HepG2 (cell line): ENCODE measurements around the gene HDLBP. TPM values are rescaled to one million over a fixed set of nuclear protein-coding genes. Genes with fewer than 3 reads are reported as not detected.

ENCODE experiments used
- ATAC-seq: fragments of 200-7000 bp; cut with Tn5 transposase; 3 replicates; pipeline ENCODE4 v1.9.1; 2020; ENCODE audit warnings: mild to moderate bottlenecking, moderate library complexity
- BruUV-seq: library from RNA; stranded (reverse); fragments of 400-500 nt; replicated peaks from 2 replicates; lab custom pipeline; 2021; lab: Mats Ljungman, UMichigan
- CTCF ChIA-PET: fragments of 300-600 bp; formaldehyde crosslinking; extraction: SDS; loops from one replicate; lab custom pipeline; 2021; ENCODE audit warnings: low total read pairs, inconsistent platforms, low intra/inter-chr PET ratio; lab: Yijun Ruan, JAX
- POLR2A ChIA-PET: fragments of 350-600 bp; sonication (Branson Sonifier 250); formaldehyde crosslinking; loops from one replicate; lab custom pipeline; 2020; ENCODE audit warnings: antibody characterized with exemption, inconsistent platforms; lab: Yijun Ruan, JAX
- DNase-seq: peaks from one replicate; pipeline ENCODE4 v3.0.0-alpha.2; 2015; ENCODE audit warnings: low spot score
- FAIRE-seq: peaks from 3 replicates; lab custom pipeline; 2011; peaks lifted over from hg19 to GRCh38; lab: Jason Lieb, UNC
- H2AFZ ChIP-seq: one replicate; pipeline ENCODE4 v1.6.1; 2011; ENCODE audit warnings: low read length, inconsistent platforms
- H3K27ac ChIP-seq: fragments of 300-600 bp; 3 replicates; pipeline ENCODE4 v1.8.0; 2011; ENCODE audit warnings: mixed run types, mild to moderate bottlenecking, mixed read lengths, low read length, inconsistent platforms; ENCODE audit not compliant: insufficient read depth; ENCODE audit errors: extremely low read length
- H3K27me3 ChIP-seq, 2 experiments: fragments of 200-600 bp in 1 of 2; 2 replicates in 1 of 2; 3 replicates in 1 of 2; pipeline versions ENCODE4 v1.6.0 to v1.8.0; 2011; ENCODE audit warnings: low read length in 2 of 2, mild to moderate bottlenecking in 2 of 2, moderate library complexity in 2 of 2, inconsistent platforms in 1 of 2; ENCODE audit not compliant: insufficient read depth in 2 of 2, control insufficient read depth in 1 of 2
- H3K36me3 ChIP-seq, 2 experiments: fragments of 200-600 bp in 1 of 2; replicated peaks in 1 of 2; 2 replicates in 1 of 2; 3 replicates in 1 of 2; pipeline versions ENCODE4 v1.5.1 to v1.8.0; 2011; ENCODE audit warnings: low read length in 2 of 2, inconsistent platforms in 1 of 2; ENCODE audit not compliant: insufficient read depth in 2 of 2, control insufficient read depth in 1 of 2
- H3K4me1 ChIP-seq: 2 replicates; pipeline ENCODE4 v1.5.1; 2012; ENCODE audit warnings: low read length, inconsistent platforms; ENCODE audit not compliant: insufficient read depth
- H3K4me2 ChIP-seq: 2 replicates; pipeline ENCODE4 v1.6.0; 2011; ENCODE audit warnings: low read depth, low read length, inconsistent platforms
- H3K4me3 ChIP-seq, 3 experiments: fragments of 200-600 bp in 1 of 3; sonication (generic), shearing (Covaris generic) in 1 of 3; replicated peaks in 1 of 3; 2 replicates each; pipeline ENCODE4 v1.5.1; 2011 to 2016; ENCODE audit warnings: low read length in 3 of 3, inconsistent platforms in 2 of 3, low read depth in 2 of 3, mild to moderate bottlenecking in 2 of 3, control low read depth in 1 of 3, mixed read lengths in 1 of 3; ENCODE audit not compliant: insufficient read depth in 1 of 3
- H3K79me2 ChIP-seq: one replicate; pipeline ENCODE4 v1.6.1; 2011; ENCODE audit warnings: low read length, inconsistent platforms; ENCODE audit not compliant: insufficient read depth
- H3K9ac ChIP-seq: 2 replicates; pipeline ENCODE4 v1.6.0; 2011; ENCODE audit warnings: mild to moderate bottlenecking, low read depth, low read length, inconsistent platforms; ENCODE audit not compliant: insufficient read depth
- H3K9me3 ChIP-seq: 2 replicates; pipeline ENCODE4 v1.5.1; 2012; ENCODE audit warnings: mild to moderate bottlenecking, low read length
- H4K20me1 ChIP-seq: 2 replicates; pipeline ENCODE4 v1.6.0; 2011; ENCODE audit warnings: inconsistent platforms, mild to moderate bottlenecking, low read length, moderate library complexity; ENCODE audit not compliant: insufficient read depth
- CEBPB ChIP-seq: IDR thresholded peaks from 2 replicates; pipeline ENCODE4 v1.6.1; 2011; ENCODE audit warnings: low read depth, low read length, improper control_type of control experiment, borderline replicate concordance
- CEBPG ChIP-seq: IDR thresholded peaks from 2 replicates; pipeline ENCODE4 v1.6.1; 2016
- DNMT1 ChIP-seq: sonication (generic); formaldehyde crosslinking; IDR thresholded peaks from 2 replicates; pipeline ENCODE4 v1.5.1; 2020; ENCODE audit warnings: mild to moderate bottlenecking, missing genetic modification reagents
- ESRRA ChIP-seq: sonication (generic); formaldehyde crosslinking; IDR thresholded peaks from 2 replicates; pipeline ENCODE4 v1.5.1; 2020; ENCODE audit warnings: mild to moderate bottlenecking, low read depth, missing genetic modification reagents
- KDM4B ChIP-seq: sonication (generic); formaldehyde crosslinking; IDR thresholded peaks from 2 replicates; pipeline ENCODE4 v1.4.0; 2020; ENCODE audit warnings: missing genetic modification reagents
- MBD4 ChIP-seq: IDR thresholded peaks from 2 replicates; pipeline ENCODE4 v1.6.1; 2012; ENCODE audit warnings: low read length, inconsistent platforms, borderline replicate concordance
- SRSF4 ChIP-seq: fragments of 200-400 bp; formaldehyde crosslinking; IDR thresholded peaks from one replicate; pipeline ENCODE4 v1.6.1; 2018; ENCODE audit warnings: mild to moderate bottlenecking, low read depth, low read length, moderate library complexity; ENCODE audit not compliant: poor library complexity, severe bottlenecking
- ZNF546 ChIP-seq: sonication (generic); formaldehyde crosslinking; conservative IDR thresholded peaks from 2 replicates; pipeline ENCODE4 v1.8.1; 2023; ENCODE audit warnings: mild to moderate bottlenecking, missing genetic modification reagents
- WGBS: methylation state at CpG from one replicate; pipeline ENCODE4 v1.1.6; 2017; ENCODE audit warnings: low lambda C conversion rate; 5-methylcytosine and 5-hydroxymethylcytosine counted together
- in situ Hi-C: cut with HindIII; loops from 2 replicates; pipeline ENCODE4 v1.10.0; 2017; ENCODE audit warnings: low pct_unique_long_range_greater_than_20kb; ENCODE audit not compliant: extremely low pct_ligation_motif_present
- intact Hi-C: fragments of 100-400 bp; cut with micrococcal nuclease; formaldehyde crosslinking; loops from one replicate; pipeline ENCODE4 v1.10.0; 2022; ENCODE audit not compliant: unreplicated experiment
- polyA plus RNA-seq, 8 experiments: library from polyadenylated mRNA; depleted of rRNA in 3 of 8; stranded (reverse) in 7 of 8; unstranded in 1 of 8; fragments of >200 nt; fragmentation: Illumina TruSeq in 4 of 8; extraction: Trizol in 4 of 8; gene quantifications; 2 replicates each; pipeline versions ENCODE4 v1.2.1 to v1.2.3, GENCODE V29; 2011 to 2016; ENCODE audit warnings: low read depth in 4 of 8, missing spikeins in 1 of 8, mixed read lengths in 1 of 8; ENCODE audit not compliant: insufficient read depth in 1 of 8
- total RNA-seq, 5 experiments: library from RNA; depleted of rRNA; stranded (reverse); fragments of >200 nt; fragmentation: Illumina TruSeq; extraction: Trizol; gene quantifications; 2 replicates each; pipeline ENCODE4 v1.2.3, GENCODE V29; 2016; ENCODE audit warnings: low read depth in 1 of 5

HDLBP gene
- total and polyA plus RNA-seq, 2 of the 13 experiments (the other 11 are each of a cell fraction or from before 2014, with no cell fraction given) = 464 to 707 TPM

GRCh38 chr2:241199897-241200821 lies 115.3 kb downstream of the HDLBP start:
- in situ Hi-C loops (loop anchor here (5.0 to 25.0 kb wide), 2 partner anchors 358 to 638 kb away; partner anchors contain the start of genes ANKMY1, DUSP28 and RNPEPL1), intact Hi-C loops (no loop called here)
- Histone ChIP-seq H3K27me3 (peaks cover 20 to 73% of the 10 kb centered on the region in 2 experiments), H3K27ac (no peak overlapping the region), H3K4me3 (no peak overlapping the region), H3K79me2 (no peaks in the 10 kb centered on the region), H4K20me1 (no peaks in the 10 kb centered on the region), H2AFZ (no peak overlapping the region), H3K9ac (no peak overlapping the region), H3K4me1 (peaks cover 27% of the 10 kb centered on the region), H3K4me2 (no peak overlapping the region), H3K9me3 (no peaks in the 10 kb centered on the region), H3K36me3 (no peaks in the 10 kb centered on the region)
- POLR2A ChIA-PET = no interaction called here
- ATAC-seq (no peak), DNase-seq (no peak), FAIRE-seq (no peak)
- CTCF ChIA-PET = no interaction called here
- BruUV-seq = no TSS peak
- WGBS = 65% methylated on average over 39 of the region's 42 CpGs
- TF ChIP-seq CEBPB (peak; percentile 25), KDM4B (no peak), ZNF546 (CRISPR knock-in tag) (no peak), CEBPG (CRISPR knock-in tag) (0 out of 2 replicates have a peak, but pooled peaks have one; percentile 12), ESRRA (CRISPR knock-in tag) (no peak), MBD4 (no peak), DNMT1 (CRISPR knock-in tag) (no peak), SRSF4 (no peak)
